Fibroblast of skin of abdomen (primary cell): ENCODE data around the gene DCAF7.

Experiments used
- DNase-seq: peaks from one replicate; pipeline ENCODE4 v3.0.0-alpha.2; 2013

The DCAF7 gene

GRCh38 chr17:63595132-63595531, 44.9 kb downstream of the DCAF7 start:
- DNase-seq = no peak

- DNase-seq = no peak
Observed at GRCh38 chr17:63596856-63597586, 46.7 kb downstream of the DCAF7 start.

GRCh38 chr17:63598281-63598680, 48.0 kb downstream of the DCAF7 start:
- no peak for DNase-seq

- peak; percentile 83 for DNase-seq
Observed at GRCh38 chr17:63600569-63601438, 50.5 kb downstream of the DCAF7 start, which contains the start of gene TACO1. Gene TACO1 (plus strand): TSS chr17:63600895. CDS start chr17:63601084, 189 bp downstream.

- DNase-seq = no peak
Observed at GRCh38 chr17:63601439-63602371, 51.4 kb downstream of the DCAF7 start.

- no peak for DNase-seq
Observed at GRCh38 chr17:63609816-63610573, 59.7 kb downstream of the DCAF7 start.

GRCh38 chr17:63610854-63611253, 60.6 kb downstream of the DCAF7 start:
- DNase-seq = no peak

- no peak for DNase-seq
Observed at GRCh38 chr17:63611354-63611753, 61.1 kb downstream of the DCAF7 start.

- DNase-seq = no peak
Observed at GRCh38 chr17:63613663-63614062, 63.4 kb downstream of the DCAF7 start.

- DNase-seq = no peak
Observed at GRCh38 chr17:63621229-63621683, 71.0 kb downstream of the DCAF7 start.

- peak; percentile 100 for DNase-seq
Observed at GRCh38 chr17:63621684-63622573, 71.7 kb downstream of the DCAF7 start, which contains the start of gene MAP3K3. Gene MAP3K3 (plus strand): TSS chr17:63622417. CDS start chr17:63622760, 343 bp downstream.

GRCh38 chr17:63622574-63623390, 72.5 kb downstream of the DCAF7 start:
- DNase-seq = peak; percentile 55

- DNase-seq = no peak
Observed at GRCh38 chr17:63623786-63624530, 73.7 kb downstream of the DCAF7 start.

GRCh38 chr17:63624531-63624880, 74.2 kb downstream of the DCAF7 start:
- DNase-seq = no peak

GRCh38 chr17:63626551-63627180, 76.4 kb downstream of the DCAF7 start:
- DNase-seq = peak; percentile 17

- DNase-seq = no peak
Observed at GRCh38 chr17:63629627-63630026, 79.3 kb downstream of the DCAF7 start.

GRCh38 chr17:63631062-63631461, 80.8 kb downstream of the DCAF7 start:
- DNase-seq = no peak

- no peak for DNase-seq
Observed at GRCh38 chr17:63631626-63632025, 81.3 kb downstream of the DCAF7 start.
